HG03097 (cell line): ENCODE results near the gene TWSG1.
"Not testable (repeated sequence)": the region's sequence is repeated elsewhere in the genome, so short reads cannot be mapped to it uniquely, and the experiment has no call there.

ENCODE experiments used
- ATAC-seq: cut with Tn5 transposase; IDR thresholded peaks from one replicate; pipeline ENCODE4 v1.9.1; 2021; ENCODE audit not compliant: unreplicated experiment, low FRiP score

TWSG1 gene

GRCh38 chr18:9421901-9422327 lies 87.3 kb downstream of the TWSG1 start:
- ATAC-seq = no peak

DNA sequence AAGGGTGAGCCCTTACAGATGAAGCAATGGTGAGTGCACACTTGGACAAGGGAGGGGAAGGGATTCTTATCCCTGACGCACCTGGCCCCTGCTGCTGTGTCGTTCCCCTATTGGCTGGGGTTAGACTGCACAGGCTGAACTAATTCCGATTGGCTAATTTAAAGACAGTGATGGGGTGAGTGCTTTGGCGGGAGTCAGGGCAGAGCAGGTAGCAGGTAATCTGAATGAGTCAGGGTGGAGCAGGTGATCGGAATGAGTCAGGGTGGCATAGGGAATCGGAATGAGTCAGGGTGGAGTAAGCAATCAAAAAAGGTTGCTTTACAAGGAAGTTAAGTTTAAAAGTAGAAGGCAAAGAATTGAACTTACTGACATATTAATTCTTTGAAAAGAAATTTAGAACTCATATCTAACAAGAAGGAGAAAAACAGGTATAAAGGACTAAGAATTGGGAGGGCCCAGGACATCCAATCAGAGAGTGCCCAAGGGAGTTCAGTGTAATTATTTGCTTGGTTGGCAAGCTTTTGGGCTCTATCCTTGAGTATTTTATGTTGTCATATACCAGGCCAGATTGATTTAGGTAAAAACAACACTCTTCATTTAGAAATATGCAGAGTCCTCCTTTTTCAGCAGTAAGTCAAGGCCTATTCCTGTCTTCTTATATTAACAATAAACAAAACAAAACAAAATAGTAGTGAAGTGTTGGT lies 88.4 kb downstream of the TWSG1 start:
- no peak for ATAC-seq

- ATAC-seq = not testable (repeated sequence)
Observed at GRCh38 chr18:9423648-9424047, 89.1 kb downstream of the TWSG1 start.

DNA sequence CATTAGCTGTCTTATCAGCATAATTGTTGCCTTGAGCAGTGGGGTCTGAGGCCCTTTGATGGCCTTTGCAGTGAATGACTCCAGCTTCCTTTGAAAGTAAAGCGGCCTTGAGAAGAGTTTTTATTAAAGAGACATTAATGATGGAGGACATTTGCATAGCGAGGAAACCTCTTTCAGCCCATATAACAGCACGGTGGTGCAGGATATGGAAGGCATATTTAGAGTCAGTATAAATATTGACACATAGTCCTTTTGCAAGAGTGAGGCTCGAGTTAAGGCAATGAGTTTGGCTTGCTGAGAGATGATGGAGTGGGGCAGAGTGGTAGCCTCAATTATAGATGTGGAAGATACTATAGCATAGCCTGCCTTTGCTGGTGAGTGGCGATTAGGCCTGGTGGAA lies 89.7 kb downstream of the TWSG1 start:
- not testable (repeated sequence) for ATAC-seq

DNA sequence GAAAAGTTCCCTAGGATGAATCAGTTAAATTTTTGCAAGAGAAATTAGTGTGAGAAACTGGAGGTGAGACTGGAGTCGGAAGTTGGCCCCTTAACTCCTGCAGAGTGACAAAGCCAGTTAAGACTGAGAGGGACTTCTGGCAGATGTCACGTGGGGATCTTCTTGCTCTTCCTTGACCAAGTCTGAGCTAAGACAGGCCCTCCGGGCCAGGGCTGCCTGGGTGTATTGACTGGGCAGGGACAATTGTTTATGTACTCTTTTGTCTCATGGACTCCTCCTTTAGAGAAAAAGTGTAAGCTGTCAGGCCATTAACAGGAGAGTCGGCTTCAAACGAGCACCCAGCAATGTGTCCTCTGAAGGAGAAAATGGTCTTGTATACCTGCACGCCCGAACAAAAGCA lies 92.2 kb downstream of the TWSG1 start:
- ATAC-seq = no peak

- no peak for ATAC-seq
Observed at GRCh38 chr18:9428301-9428706, 93.7 kb downstream of the TWSG1 start.

DNA sequence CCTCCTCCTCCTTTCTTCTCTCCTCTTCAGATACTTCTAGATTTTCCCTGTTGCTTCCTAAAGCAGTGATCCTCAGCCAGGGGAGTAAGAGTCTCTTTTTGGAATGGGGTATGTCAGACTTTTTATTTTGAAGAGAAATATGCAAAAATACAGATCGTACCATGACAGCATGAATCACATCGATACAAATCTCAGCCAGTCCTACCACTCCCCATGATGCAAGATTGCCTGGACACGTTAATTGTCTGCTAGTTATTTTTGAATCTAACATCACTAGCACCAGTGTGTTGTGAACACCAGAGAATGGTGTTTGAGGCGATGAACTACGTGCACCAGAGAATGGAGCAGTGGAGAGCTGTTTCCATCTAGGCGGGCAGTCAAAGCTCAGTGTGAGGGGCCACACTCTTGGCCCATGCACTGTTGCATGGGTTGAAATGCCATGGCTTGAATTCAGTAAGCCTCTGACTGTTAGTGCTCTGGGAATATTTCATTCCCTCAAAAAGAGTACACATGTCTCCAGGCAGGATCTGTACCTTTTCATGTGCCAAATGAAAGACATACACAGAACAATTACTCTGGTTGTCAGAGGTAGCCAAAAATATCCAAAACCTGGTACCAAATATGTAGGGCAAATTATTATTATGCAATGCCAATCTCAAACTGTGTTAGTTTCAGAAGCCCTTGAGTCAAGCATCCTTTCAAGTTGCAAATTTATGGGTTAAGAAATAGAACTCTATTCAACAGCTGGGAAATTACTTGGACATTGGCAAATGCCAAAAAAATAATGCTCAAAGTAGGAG lies 94.5 kb downstream of the TWSG1 start:
- no peak for ATAC-seq

DNA sequence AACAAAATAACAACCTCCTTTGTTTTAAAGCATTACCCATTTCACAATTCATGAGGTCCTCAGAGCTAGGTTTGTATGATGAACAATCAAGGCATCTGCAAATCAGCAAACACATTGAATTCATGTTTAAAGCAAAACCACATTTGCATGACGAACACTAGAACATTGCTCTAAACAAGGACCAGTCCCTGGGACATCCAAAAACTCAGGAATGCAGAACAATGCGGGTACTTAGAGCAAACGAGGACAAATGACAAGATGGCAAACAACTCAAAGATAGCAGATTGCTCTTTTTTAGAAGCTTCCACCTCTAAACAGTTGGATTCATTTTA lies 95.1 kb downstream of the TWSG1 start:
- no peak for ATAC-seq

GRCh38 chr18:9430315-9430714 lies 95.7 kb downstream of the TWSG1 start:
- ATAC-seq = not testable (repeated sequence)

GRCh38 chr18:9431296-9431695 lies 96.7 kb downstream of the TWSG1 start:
- ATAC-seq = no peak

DNA sequence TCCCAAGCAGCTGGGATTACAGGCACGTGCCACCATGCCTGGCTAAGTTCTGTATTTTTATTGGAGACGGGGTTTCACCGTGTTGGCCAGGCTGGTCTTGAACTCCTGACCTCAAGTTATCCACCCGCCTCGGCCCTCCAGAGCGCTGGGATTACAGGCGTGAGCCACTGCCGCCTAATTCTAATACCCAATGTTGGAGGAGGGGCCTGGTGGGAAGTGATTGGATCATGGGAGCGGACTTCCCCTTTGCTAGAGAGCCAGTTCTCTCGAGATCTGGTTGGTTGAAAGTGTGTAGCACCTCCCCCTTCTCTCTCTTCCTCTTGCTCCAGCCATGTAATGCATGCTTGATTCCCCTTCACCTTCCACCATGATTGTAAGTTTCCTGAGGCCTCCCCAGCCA lies 98.5 kb downstream of the TWSG1 start:
- ATAC-seq = not testable (repeated sequence)

DNA sequence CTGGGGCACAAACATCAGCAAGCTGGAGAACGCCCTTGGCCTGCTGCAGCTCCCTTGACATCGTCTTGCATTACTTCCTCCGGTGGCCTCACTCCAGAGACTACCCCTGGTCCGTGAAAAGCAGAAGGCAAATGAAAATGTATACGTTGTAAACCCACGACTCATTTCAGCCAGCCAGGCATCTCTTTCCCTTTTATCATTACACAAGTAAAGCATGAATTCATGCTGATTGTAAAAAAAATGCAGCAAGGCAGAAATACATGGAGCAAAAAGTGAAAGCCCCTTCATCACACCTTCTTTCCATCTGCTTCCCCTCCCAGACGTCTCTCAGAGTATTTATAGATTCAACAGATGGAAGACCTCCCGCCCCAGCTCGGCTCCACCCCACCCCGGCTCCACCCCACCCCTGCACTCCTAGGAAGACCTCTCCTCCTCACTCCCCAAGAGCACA lies 99.1 kb downstream of the TWSG1 start:
- ATAC-seq = no peak

- ATAC-seq = no peak
Observed at GRCh38 chr18:9434122-9434701, 99.6 kb downstream of the TWSG1 start.

- no peak for ATAC-seq
Observed at GRCh38 chr18:9435041-9435440, 100.5 kb downstream of the TWSG1 start.

- ATAC-seq = no peak
Observed at GRCh38 chr18:9436206-9436929, 101.8 kb downstream of the TWSG1 start.

- ATAC-seq = no peak
Observed at GRCh38 chr18:9437021-9437437, 102.5 kb downstream of the TWSG1 start.

DNA sequence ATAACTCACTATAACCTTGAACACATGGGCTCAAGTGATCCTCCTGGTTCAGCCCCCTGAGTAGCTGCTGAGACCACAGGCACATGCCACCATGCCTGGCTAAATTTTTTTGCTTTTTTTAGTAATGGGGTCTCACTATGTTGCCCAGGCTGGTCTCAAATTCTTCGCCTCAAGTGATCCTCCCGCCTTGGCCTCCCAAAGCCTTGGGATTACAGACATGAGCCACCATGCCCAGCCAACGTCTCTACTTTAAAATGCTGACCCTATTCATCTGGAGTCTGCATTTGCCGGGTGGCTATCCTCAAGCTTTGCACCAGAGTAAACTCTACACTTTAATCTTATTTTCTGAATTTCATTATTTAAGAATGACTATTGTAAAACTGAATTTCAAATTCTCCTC lies 103.1 kb downstream of the TWSG1 start:
- no peak for ATAC-seq

DNA sequence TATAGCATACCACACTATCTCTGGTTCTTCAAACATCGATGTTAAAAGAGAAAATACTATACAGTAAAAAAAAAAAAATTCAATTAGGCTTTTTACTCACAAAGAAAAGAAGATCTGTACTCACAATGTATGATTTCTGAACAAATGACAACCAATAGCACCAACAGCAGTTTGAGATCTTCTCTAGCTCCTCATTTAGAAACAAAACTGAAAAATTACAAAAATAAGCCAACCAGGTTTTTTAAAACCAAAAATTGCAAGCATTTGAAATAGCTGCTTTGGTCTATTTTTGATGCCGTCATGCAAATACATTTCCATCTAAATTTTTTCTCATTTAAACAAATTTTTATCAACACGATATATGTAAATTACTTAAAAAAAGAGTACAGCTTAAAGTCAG lies 106.5 kb downstream of the TWSG1 start:
- ATAC-seq = no peak

DNA sequence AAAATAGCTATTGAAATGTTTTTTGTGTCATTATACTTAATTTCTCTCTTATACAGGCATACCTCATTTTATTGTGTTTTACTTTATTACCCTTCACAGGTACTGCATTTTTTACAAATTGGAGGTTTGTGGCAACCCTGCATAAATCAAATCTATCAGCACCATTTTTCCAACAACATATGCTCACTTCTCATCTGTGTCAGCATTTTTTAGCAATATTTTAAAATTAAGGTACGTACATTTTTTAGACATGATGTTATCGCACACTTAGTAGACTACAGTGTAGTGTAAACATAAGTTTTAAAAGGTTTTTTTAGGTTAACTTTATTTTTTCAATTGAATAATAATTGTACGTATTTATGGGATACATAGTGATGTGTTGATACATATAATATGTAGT lies 110.0 kb downstream of the TWSG1 start:
- ATAC-seq = no peak

DNA sequence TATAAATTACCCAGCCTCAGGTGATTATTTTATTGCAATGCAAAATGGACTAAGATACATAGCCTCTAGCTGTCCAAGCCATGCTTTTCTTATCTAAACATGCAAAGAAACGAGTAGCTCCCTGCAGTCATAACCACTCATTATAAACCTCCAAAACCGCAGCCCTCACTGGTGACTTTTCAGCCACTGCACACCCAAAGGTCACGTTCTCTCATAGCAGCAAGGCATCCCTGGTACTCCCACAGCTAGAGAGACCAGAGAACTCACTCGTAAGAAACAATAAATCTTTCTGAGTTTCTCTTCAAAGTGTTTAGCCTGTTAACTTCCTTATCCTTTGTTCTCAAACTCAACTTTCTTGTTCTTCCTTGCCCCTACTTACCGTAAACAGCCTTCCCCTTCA lies 112.3 kb downstream of the TWSG1 start:
- no peak for ATAC-seq

DNA sequence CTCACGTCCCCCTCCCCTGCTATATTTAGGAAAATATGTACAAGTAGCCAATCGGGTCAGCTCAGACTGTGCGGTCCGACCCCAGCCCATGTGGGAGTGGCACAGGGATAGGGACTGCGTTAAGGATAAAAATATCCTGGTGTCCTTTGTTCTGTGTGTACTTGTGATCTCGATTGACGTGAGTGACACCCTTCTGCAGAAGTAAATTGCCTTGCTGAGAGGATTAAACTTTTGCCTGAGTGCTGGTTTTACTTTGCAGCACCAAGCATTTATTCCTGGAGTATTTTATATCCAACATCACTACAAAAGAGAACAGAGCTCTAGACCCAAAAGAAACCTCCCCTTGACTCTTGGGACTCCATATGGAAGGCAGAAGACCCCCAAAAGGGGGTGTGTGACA lies 112.8 kb downstream of the TWSG1 start:
- ATAC-seq = no peak
